ENCODE data around the gene LCOR.

Gene LCOR

DNA sequence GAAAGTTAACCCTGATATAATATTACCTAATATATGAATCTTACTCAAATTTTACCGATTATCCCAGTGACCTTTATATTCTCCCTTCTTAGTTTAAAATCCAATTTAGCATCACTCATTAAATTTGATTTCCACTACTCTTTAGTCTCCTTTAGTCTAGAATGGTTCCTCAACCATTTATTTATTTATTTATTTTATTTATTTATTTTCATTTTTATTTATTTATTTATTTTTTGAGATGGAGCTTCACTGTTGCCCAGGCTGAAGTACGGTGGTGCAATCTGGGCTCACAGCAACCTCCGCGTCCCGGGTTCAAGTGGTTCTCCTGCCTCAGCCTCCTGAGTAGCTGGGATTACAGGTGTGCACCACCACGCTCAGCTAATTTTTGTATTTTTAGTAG, 92.8 kb downstream of the LCOR start (continued):
- TF ChIP-seq ZC3H10 (CRISPR knock-in tag; IDR thresholded peaks at IDR 0.05) (no peak), ZNF565 (CRISPR knock-in tag; conservative IDR thresholded peaks at IDR 0.05; ENCODE audit: low read depth) (no peak), BACH2 (CRISPR knock-in tag; IDR thresholded peaks at IDR 0.05; ENCODE audit: borderline replicate concordance) (no peak), PPARA (CRISPR knock-in tag; IDR thresholded peaks at IDR 0.05; ENCODE audit: borderline replicate concordance) (no peak), ZFP30 (CRISPR knock-in tag; IDR thresholded peaks at IDR 0.05) (no peak), ISL1 (CRISPR knock-in tag; IDR thresholded peaks at IDR 0.05) (no peak), ESRRG (CRISPR knock-in tag; IDR thresholded peaks at IDR 0.05) (no peak)

GRCh38 chr10:96930469-96930868, 98.4 kb downstream of the LCOR start:
- no peak for TF ChIP-seq ZC3H10 (CRISPR knock-in tag; IDR thresholded peaks at IDR 0.05)
- TF ChIP-seq, protein P1, sequence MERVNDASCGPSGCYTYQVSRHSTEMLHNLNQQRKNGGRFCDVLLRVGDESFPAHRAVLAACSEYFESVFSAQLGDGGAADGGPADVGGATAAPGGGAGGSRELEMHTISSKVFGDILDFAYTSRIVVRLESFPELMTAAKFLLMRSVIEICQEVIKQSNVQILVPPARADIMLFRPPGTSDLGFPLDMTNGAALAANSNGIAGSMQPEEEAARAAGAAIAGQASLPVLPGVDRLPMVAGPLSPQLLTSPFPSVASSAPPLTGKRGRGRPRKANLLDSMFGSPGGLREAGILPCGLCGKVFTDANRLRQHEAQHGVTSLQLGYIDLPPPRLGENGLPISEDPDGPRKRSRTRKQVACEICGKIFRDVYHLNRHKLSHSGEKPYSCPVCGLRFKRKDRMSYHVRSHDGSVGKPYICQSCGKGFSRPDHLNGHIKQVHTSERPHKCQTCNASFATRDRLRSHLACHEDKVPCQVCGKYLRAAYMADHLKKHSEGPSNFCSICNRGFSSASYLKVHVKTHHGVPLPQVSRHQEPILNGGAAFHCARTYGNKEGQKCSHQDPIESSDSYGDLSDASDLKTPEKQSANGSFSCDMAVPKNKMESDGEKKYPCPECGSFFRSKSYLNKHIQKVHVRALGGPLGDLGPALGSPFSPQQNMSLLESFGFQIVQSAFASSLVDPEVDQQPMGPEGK (CRISPR knock-in tag; IDR thresholded peaks at IDR 0.05; ENCODE audit: borderline replicate concordance) = no peak
- TF ChIP-seq TCF4 (CRISPR knock-in tag; IDR thresholded peaks at IDR 0.05; ENCODE audit: borderline replicate concordance) = no peak
- TF ChIP-seq BACH2 (CRISPR knock-in tag; IDR thresholded peaks at IDR 0.05; ENCODE audit: borderline replicate concordance) = no peak
- no peak for TF ChIP-seq TOX (CRISPR knock-in tag; IDR thresholded peaks at IDR 0.05; ENCODE audit: borderline replicate concordance)
- no peak for TF ChIP-seq OSR1 (CRISPR knock-in tag; IDR thresholded peaks at IDR 0.05)
- TF ChIP-seq, protein P2, sequence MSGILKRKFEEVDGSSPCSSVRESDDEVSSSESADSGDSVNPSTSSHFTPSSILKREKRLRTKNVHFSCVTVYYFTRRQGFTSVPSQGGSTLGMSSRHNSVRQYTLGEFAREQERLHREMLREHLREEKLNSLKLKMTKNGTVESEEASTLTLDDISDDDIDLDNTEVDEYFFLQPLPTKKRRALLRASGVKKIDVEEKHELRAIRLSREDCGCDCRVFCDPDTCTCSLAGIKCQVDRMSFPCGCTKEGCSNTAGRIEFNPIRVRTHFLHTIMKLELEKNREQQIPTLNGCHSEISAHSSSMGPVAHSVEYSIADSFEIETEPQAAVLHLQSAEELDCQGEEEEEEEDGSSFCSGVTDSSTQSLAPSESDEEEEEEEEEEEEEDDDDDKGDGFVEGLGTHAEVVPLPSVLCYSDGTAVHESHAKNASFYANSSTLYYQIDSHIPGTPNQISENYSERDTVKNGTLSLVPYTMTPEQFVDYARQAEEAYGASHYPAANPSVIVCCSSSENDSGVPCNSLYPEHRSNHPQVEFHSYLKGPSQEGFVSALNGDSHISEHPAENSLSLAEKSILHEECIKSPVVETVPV (CRISPR knock-in tag; IDR thresholded peaks at IDR 0.05) = no peak
- TF ChIP-seq GLIS3 (CRISPR knock-in tag; IDR thresholded peaks at IDR 0.05) = no peak
- no peak for ATAC-seq

GRCh38 chr10:96935148-96935547, 103.0 kb downstream of the LCOR start:
- TF ChIP-seq ISL1 (CRISPR knock-in tag; IDR thresholded peaks at IDR 0.05) = no peak
- TF ChIP-seq, protein P1 (CRISPR knock-in tag; IDR thresholded peaks at IDR 0.05; ENCODE audit: borderline replicate concordance) = no peak
- TF ChIP-seq RARB (CRISPR knock-in tag; IDR thresholded peaks at IDR 0.05) = no peak
- no peak for TF ChIP-seq ZFP30 (CRISPR knock-in tag; IDR thresholded peaks at IDR 0.05)
- TF ChIP-seq ZC3H10 (CRISPR knock-in tag; IDR thresholded peaks at IDR 0.05) = no peak
- TF ChIP-seq, protein P3, sequence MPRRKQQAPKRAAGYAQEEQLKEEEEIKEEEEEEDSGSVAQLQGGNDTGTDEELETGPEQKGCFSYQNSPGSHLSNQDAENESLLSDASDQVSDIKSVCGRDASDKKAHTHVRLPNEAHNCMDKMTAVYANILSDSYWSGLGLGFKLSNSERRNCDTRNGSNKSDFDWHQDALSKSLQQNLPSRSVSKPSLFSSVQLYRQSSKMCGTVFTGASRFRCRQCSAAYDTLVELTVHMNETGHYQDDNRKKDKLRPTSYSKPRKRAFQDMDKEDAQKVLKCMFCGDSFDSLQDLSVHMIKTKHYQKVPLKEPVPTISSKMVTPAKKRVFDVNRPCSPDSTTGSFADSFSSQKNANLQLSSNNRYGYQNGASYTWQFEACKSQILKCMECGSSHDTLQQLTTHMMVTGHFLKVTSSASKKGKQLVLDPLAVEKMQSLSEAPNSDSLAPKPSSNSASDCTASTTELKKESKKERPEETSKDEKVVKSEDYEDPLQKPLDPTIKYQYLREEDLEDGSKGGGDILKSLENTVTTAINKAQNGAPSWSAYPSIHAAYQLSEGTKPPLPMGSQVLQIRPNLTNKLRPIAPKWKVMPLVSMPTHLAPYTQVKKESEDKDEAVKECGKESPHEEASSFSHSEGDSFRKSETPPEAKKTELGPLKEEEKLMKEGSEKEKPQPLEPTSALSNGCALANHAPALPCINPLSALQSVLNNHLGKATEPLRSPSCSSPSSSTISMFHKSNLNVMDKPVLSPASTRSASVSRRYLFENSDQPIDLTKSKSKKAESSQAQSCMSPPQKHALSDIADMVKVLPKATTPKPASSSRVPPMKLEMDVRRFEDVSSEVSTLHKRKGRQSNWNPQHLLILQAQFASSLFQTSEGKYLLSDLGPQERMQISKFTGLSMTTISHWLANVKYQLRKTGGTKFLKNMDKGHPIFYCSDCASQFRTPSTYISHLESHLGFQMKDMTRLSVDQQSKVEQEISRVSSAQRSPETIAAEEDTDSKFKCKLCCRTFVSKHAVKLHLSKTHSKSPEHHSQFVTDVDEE (CRISPR knock-in tag; IDR thresholded peaks at IDR 0.05) = no peak
- TF ChIP-seq CSDC2 (CRISPR knock-in tag; IDR thresholded peaks at IDR 0.05) = no peak
- TF ChIP-seq, protein P2 (CRISPR knock-in tag; IDR thresholded peaks at IDR 0.05) = no peak
- TF ChIP-seq, protein P4, sequence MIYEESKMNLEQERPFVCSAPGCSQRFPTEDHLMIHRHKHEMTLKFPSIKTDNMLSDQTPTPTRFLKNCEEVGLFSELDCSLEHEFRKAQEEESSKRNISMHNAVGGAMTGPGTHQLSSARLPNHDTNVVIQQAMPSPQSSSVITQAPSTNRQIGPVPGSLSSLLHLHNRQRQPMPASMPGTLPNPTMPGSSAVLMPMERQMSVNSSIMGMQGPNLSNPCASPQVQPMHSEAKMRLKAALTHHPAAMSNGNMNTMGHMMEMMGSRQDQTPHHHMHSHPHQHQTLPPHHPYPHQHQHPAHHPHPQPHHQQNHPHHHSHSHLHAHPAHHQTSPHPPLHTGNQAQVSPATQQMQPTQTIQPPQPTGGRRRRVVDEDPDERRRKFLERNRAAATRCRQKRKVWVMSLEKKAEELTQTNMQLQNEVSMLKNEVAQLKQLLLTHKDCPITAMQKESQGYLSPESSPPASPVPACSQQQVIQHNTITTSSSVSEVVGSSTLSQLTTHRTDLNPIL (CRISPR knock-in tag; IDR thresholded peaks at IDR 0.05; ENCODE audit: low read depth) = no peak
- TF ChIP-seq ZNF565 (CRISPR knock-in tag; conservative IDR thresholded peaks at IDR 0.05; ENCODE audit: low read depth) = no peak
- TF ChIP-seq ZNF8 (CRISPR knock-in tag; IDR thresholded peaks at IDR 0.05) = no peak
- TF ChIP-seq ARNTL (CRISPR knock-in tag; IDR thresholded peaks at IDR 0.05; ENCODE audit: borderline replicate concordance, low read depth) = no peak
- TF ChIP-seq ZFP3 (CRISPR knock-in tag; IDR thresholded peaks at IDR 0.05) = no peak
- no peak for TF ChIP-seq TOX (CRISPR knock-in tag; IDR thresholded peaks at IDR 0.05; ENCODE audit: borderline replicate concordance)
- TF ChIP-seq TCF4 (CRISPR knock-in tag; IDR thresholded peaks at IDR 0.05; ENCODE audit: borderline replicate concordance) = no peak
- no peak for TF ChIP-seq OSR1 (CRISPR knock-in tag; IDR thresholded peaks at IDR 0.05)
- TF ChIP-seq POU6F1 (CRISPR knock-in tag; IDR thresholded peaks at IDR 0.05; ENCODE audit: borderline replicate concordance, low read depth) = no peak
- no peak for TF ChIP-seq GLIS3 (CRISPR knock-in tag; IDR thresholded peaks at IDR 0.05)
- ATAC-seq = no peak

Measured in SK-N-SH treated with all-trans-retinoic acid at 6 μM for 48 hours (cell line).